ENCODE data around the gene RSPH10B2. TPM values are rescaled to one million over a fixed set of nuclear protein-coding genes. Genes with fewer than 3 reads are reported as not detected.
A peak's percentile ranks its signal among the peaks of the same experiment; 100 is the strongest.

The RSPH10B2 gene
- total and polyA plus RNA-seq, 2 of the 13 experiments (the other 11 are each of a cell fraction or from before 2014, with no cell fraction given), result 0.31 TPM; not detected in 1

DNA sequence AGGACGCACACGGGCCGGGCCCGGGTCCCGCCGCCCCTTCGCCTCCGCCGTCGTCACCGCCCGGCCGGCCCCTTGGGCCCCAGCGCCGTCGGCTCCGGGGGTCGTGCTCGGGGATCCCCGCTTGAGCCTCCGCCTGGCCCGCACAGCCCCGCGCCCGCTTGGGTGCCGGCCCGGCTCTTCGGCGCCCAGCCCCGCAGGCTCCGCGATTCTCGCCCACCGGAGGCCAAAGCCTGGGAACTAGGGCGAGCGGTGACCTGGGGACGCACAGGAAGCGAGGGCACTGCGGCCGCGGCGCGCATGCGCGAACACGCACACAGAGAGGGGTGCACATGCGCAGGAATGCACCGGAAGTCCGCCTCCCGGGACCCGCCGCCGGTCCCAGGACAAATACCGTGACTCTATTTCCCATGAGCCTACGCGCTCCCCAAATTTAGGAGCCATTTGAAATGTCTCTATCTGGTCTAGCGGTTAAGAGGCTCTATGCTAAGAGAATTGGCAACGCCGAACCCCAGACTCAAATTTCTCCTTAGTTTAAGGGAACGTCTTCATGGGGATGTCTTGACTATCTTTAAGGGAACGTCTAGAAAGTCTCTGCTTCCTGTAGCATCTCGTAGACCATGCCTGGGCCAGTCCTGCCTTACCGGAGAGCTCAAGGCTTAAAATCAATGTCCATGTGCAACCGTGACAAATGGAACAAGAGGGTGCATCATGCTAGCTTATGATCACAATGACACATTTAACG, 47.1 kb upstream of the RSPH10B2 start, which contains the start of gene ZNF12 (continued):
- TF ChIP-seq ZNF563 (CRISPR knock-in tag; IDR thresholded peaks at IDR 0.05), result peak; percentile 42; the same call in 1 of the 2 replicates
- 0 out of 2 replicates have a peak, but pooled peaks have one; percentile 31 for TF ChIP-seq ZFP1 (CRISPR knock-in tag; IDR thresholded peaks at IDR 0.05)
- TF ChIP-seq HNF4A (CRISPR knock-in tag; IDR thresholded peaks at IDR 0.05), result no peak
- peak; percentile 84 for TF ChIP-seq RXRA (CRISPR knock-in tag; IDR thresholded peaks at IDR 0.05)
- TF ChIP-seq ZNF335 (CRISPR knock-in tag; IDR thresholded peaks at IDR 0.05), result no peak
- TF ChIP-seq, protein P1, sequence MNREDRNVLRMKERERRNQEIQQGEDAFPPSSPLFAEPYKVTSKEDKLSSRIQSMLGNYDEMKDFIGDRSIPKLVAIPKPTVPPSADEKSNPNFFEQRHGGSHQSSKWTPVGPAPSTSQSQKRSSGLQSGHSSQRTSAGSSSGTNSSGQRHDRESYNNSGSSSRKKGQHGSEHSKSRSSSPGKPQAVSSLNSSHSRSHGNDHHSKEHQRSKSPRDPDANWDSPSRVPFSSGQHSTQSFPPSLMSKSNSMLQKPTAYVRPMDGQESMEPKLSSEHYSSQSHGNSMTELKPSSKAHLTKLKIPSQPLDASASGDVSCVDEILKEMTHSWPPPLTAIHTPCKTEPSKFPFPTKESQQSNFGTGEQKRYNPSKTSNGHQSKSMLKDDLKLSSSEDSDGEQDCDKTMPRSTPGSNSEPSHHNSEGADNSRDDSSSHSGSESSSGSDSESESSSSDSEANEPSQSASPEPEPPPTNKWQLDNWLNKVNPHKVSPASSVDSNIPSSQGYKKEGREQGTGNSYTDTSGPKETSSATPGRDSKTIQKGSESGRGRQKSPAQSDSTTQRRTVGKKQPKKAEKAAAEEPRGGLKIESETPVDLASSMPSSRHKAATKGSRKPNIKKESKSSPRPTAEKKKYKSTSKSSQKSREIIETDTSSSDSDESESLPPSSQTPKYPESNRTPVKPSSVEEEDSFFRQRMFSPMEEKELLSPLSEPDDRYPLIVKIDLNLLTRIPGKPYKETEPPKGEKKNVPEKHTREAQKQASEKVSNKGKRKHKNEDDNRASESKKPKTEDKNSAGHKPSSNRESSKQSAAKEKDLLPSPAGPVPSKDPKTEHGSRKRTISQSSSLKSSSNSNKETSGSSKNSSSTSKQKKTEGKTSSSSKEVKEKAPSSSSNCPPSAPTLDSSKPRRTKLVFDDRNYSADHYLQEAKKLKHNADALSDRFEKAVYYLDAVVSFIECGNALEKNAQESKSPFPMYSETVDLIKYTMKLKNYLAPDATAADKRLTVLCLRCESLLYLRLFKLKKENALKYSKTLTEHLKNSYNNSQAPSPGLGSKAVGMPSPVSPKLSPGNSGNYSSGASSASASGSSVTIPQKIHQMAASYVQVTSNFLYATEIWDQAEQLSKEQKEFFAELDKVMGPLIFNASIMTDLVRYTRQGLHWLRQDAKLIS (CRISPR knock-in tag; IDR thresholded peaks at IDR 0.05), result no peak
- no peak for TF ChIP-seq ZNF253 (CRISPR knock-in tag; IDR thresholded peaks at IDR 0.05; ENCODE audit: borderline replicate concordance)
- TF ChIP-seq, protein P2, sequence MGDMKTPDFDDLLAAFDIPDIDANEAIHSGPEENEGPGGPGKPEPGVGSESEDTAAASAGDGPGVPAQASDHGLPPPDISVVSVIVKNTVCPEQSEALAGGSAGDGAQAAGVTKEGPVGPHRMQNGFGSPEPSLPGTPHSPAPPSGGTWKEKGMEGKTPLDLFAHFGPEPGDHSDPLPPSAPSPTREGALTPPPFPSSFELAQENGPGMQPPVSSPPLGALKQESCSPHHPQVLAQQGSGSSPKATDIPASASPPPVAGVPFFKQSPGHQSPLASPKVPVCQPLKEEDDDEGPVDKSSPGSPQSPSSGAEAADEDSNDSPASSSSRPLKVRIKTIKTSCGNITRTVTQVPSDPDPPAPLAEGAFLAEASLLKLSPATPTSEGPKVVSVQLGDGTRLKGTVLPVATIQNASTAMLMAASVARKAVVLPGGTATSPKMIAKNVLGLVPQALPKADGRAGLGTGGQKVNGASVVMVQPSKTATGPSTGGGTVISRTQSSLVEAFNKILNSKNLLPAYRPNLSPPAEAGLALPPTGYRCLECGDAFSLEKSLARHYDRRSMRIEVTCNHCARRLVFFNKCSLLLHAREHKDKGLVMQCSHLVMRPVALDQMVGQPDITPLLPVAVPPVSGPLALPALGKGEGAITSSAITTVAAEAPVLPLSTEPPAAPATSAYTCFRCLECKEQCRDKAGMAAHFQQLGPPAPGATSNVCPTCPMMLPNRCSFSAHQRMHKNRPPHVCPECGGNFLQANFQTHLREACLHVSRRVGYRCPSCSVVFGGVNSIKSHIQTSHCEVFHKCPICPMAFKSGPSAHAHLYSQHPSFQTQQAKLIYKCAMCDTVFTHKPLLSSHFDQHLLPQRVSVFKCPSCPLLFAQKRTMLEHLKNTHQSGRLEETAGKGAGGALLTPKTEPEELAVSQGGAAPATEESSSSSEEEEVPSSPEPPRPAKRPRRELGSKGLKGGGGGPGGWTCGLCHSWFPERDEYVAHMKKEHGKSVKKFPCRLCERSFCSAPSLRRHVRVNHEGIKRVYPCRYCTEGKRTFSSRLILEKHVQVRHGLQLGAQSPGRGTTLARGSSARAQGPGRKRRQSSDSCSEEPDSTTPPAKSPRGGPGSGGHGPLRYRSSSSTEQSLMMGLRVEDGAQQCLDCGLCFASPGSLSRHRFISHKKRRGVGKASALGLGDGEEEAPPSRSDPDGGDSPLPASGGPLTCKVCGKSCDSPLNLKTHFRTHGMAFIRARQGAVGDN (CRISPR knock-in tag; IDR thresholded peaks at IDR 0.05), result peak; percentile 78
- TF ChIP-seq, protein P3, sequence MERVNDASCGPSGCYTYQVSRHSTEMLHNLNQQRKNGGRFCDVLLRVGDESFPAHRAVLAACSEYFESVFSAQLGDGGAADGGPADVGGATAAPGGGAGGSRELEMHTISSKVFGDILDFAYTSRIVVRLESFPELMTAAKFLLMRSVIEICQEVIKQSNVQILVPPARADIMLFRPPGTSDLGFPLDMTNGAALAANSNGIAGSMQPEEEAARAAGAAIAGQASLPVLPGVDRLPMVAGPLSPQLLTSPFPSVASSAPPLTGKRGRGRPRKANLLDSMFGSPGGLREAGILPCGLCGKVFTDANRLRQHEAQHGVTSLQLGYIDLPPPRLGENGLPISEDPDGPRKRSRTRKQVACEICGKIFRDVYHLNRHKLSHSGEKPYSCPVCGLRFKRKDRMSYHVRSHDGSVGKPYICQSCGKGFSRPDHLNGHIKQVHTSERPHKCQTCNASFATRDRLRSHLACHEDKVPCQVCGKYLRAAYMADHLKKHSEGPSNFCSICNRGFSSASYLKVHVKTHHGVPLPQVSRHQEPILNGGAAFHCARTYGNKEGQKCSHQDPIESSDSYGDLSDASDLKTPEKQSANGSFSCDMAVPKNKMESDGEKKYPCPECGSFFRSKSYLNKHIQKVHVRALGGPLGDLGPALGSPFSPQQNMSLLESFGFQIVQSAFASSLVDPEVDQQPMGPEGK (CRISPR knock-in tag; IDR thresholded peaks at IDR 0.05), result 0 out of 2 replicates have a peak, but pooled peaks have one; percentile 15
- TF ChIP-seq ZNF20 (CRISPR knock-in tag; IDR thresholded peaks at IDR 0.05), result no peak
- TF ChIP-seq, protein P4, sequence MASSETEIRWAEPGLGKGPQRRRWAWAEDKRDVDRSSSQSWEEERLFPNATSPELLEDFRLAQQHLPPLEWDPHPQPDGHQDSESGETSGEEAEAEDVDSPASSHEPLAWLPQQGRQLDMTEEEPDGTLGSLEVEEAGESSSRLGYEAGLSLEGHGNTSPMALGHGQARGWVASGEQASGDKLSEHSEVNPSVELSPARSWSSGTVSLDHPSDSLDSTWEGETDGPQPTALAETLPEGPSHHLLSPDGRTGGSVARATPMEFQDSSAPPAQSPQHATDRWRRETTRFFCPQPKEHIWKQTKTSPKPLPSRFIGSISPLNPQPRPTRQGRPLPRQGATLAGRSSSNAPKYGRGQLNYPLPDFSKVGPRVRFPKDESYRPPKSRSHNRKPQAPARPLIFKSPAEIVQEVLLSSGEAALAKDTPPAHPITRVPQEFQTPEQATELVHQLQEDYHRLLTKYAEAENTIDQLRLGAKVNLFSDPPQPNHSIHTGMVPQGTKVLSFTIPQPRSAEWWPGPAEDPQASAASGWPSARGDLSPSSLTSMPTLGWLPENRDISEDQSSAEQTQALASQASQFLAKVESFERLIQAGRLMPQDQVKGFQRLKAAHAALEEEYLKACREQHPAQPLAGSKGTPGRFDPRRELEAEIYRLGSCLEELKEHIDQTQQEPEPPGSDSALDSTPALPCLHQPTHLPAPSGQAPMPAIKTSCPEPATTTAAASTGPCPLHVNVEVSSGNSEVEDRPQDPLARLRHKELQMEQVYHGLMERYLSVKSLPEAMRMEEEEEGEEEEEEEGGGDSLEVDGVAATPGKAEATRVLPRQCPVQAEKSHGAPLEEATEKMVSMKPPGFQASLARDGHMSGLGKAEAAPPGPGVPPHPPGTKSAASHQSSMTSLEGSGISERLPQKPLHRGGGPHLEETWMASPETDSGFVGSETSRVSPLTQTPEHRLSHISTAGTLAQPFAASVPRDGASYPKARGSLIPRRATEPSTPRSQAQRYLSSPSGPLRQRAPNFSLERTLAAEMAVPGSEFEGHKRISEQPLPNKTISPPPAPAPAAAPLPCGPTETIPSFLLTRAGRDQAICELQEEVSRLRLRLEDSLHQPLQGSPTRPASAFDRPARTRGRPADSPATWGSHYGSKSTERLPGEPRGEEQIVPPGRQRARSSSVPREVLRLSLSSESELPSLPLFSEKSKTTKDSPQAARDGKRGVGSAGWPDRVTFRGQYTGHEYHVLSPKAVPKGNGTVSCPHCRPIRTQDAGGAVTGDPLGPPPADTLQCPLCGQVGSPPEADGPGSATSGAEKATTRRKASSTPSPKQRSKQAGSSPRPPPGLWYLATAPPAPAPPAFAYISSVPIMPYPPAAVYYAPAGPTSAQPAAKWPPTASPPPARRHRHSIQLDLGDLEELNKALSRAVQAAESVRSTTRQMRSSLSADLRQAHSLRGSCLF (CRISPR knock-in tag; IDR thresholded peaks at IDR 0.05; ENCODE audit: borderline replicate concordance), result no peak
- TF ChIP-seq TAF1 (CRISPR knock-in tag; IDR thresholded peaks at IDR 0.05), result peak; percentile 77

All from HepG2 (cell line).